DMS79 treated with DMSO at 0.1 percent for 48 hours (cell line): ENCODE results near the gene FBXO28.
"Not testable (repeated sequence)": the region's sequence is repeated elsewhere in the genome, so short reads cannot be mapped to it uniquely, and the experiment has no call there.

ENCODE experiments used
- DNase-seq: peaks from one replicate; lab custom pipeline; 2025; lab: John Stamatoyannopoulos, UW

The FBXO28 gene

GRCh38 chr1:224113918-224114786 lies at the start of gene FBXO28:
Gene FBXO28 (plus strand): TSS chr1:224114111. CDS start chr1:224114130, 19 bp downstream.
- peak; percentile 95 for DNase-seq

- no peak for DNase-seq
Observed at GRCh38 chr1:224064150-224064549, 49.8 kb upstream of the FBXO28 start.

- DNase-seq, result peak; percentile 11
Observed at GRCh38 chr1:224065455-224065854, 48.5 kb upstream of the FBXO28 start.

GRCh38 chr1:224067207-224067606 lies 46.7 kb upstream of the FBXO28 start:
- DNase-seq, result no peak

- no peak for DNase-seq
Observed at GRCh38 chr1:224067621-224068457, 46.1 kb upstream of the FBXO28 start.

- DNase-seq, result no peak
Observed at GRCh38 chr1:224068458-224069072, 45.3 kb upstream of the FBXO28 start.

GRCh38 chr1:224069138-224069537 lies 44.8 kb upstream of the FBXO28 start:
- DNase-seq, result no peak

GRCh38 chr1:224070521-224070920 lies 43.4 kb upstream of the FBXO28 start:
- no peak for DNase-seq

GRCh38 chr1:224076407-224076806 lies 37.5 kb upstream of the FBXO28 start:
- DNase-seq, result no peak

- not testable (repeated sequence) for DNase-seq
Observed at GRCh38 chr1:224079644-224080043, 34.3 kb upstream of the FBXO28 start.

- DNase-seq, result no peak
Observed at GRCh38 chr1:224080115-224080774, 33.7 kb upstream of the FBXO28 start.

GRCh38 chr1:224081604-224082003 lies 32.3 kb upstream of the FBXO28 start:
- no peak for DNase-seq

GRCh38 chr1:224082146-224082545 lies 31.8 kb upstream of the FBXO28 start:
- DNase-seq, result no peak

GRCh38 chr1:224084867-224085266 lies 29.0 kb upstream of the FBXO28 start:
- no peak for DNase-seq

- DNase-seq, result no peak
Observed at GRCh38 chr1:224085421-224086108, 28.3 kb upstream of the FBXO28 start.

- no peak for DNase-seq
Observed at GRCh38 chr1:224087286-224087794, 26.6 kb upstream of the FBXO28 start.

GRCh38 chr1:224089583-224089982 lies 24.3 kb upstream of the FBXO28 start:
- no peak for DNase-seq

GRCh38 chr1:224090116-224090515 lies 23.8 kb upstream of the FBXO28 start:
- no peak for DNase-seq

- no peak for DNase-seq
Observed at GRCh38 chr1:224092111-224092510, 21.8 kb upstream of the FBXO28 start.

- DNase-seq, result no peak
Observed at GRCh38 chr1:224092601-224093000, 21.3 kb upstream of the FBXO28 start.

GRCh38 chr1:224095339-224095738 lies 18.6 kb upstream of the FBXO28 start:
- DNase-seq, result no peak
